HepG2 (cell line): ENCODE data around the gene OVOL2. TPM values are rescaled to one million over a fixed set of nuclear protein-coding genes. Genes with fewer than 3 reads are reported as not detected.

Source experiments
- ATRX ChIP-seq: sonication (generic); formaldehyde crosslinking; IDR thresholded peaks from 2 replicates; pipeline ENCODE4 v1.4.0; 2020; ENCODE audit warnings: missing genetic modification reagents, borderline replicate concordance
- BORCS8-MEF2B ChIP-seq: sonication (generic); formaldehyde crosslinking; IDR thresholded peaks from 2 replicates; pipeline ENCODE4 v1.8.0; 2022; ENCODE audit warnings: mild to moderate bottlenecking, missing genetic modification reagents
- CENPX ChIP-seq: sonication (generic); formaldehyde crosslinking; IDR thresholded peaks from 2 replicates; pipeline ENCODE4 v1.9.0; 2021; ENCODE audit warnings: mild to moderate bottlenecking, missing genetic modification reagents, moderate library complexity
- FOXA3 ChIP-seq: IDR thresholded peaks from 2 replicates; pipeline ENCODE4 v1.6.1; 2016; ENCODE audit warnings: missing genetic modification reagents, missing compliant biosample characterization
- GTF3A ChIP-seq: sonication (generic); formaldehyde crosslinking; conservative IDR thresholded peaks from 2 replicates; pipeline ENCODE4 v1.4.0; 2020; ENCODE audit warnings: mild to moderate bottlenecking, missing genetic modification reagents
- JDP2 ChIP-seq: sonication (generic); formaldehyde crosslinking; IDR thresholded peaks from 2 replicates; pipeline ENCODE4 v1.8.1; 2022; ENCODE audit warnings: missing genetic modification reagents, borderline replicate concordance
- KLF16 ChIP-seq, 2 experiments: sonication (generic) in 1 of 2; formaldehyde crosslinking in 1 of 2; IDR thresholded peaks; 2 replicates each; pipeline versions ENCODE4 v1.6.1 to v1.8.0; 2016 to 2023; ENCODE audit warnings: missing genetic modification reagents in 2 of 2, missing compliant biosample characterization in 1 of 2
- KLF9 ChIP-seq: IDR thresholded peaks from 2 replicates; pipeline ENCODE4 v1.6.1; 2016; ENCODE audit warnings: low read depth
- MTF1 ChIP-seq: sonication (generic); formaldehyde crosslinking; IDR thresholded peaks from 2 replicates; pipeline ENCODE4 v1.5.0; 2020; ENCODE audit warnings: missing genetic modification reagents
- NFKB2 ChIP-seq: sonication (generic); formaldehyde crosslinking; IDR thresholded peaks from 2 replicates; pipeline ENCODE4 v1.4.0; 2020; ENCODE audit warnings: missing genetic modification reagents, borderline replicate concordance
- PCBP1 ChIP-seq: fragments of 200-400 bp; formaldehyde crosslinking; IDR thresholded peaks from 2 replicates; pipeline ENCODE4 v1.6.1; 2017; ENCODE audit warnings: mild to moderate bottlenecking, low read depth, low read length, borderline replicate concordance
- RORA ChIP-seq: sonication (generic); formaldehyde crosslinking; IDR thresholded peaks from 2 replicates; pipeline ENCODE4 v1.5.0; 2020; ENCODE audit warnings: mild to moderate bottlenecking, missing genetic modification reagents, moderate library complexity
- SIX1 ChIP-seq: sonication (generic); formaldehyde crosslinking; IDR thresholded peaks from 2 replicates; pipeline ENCODE4 v1.4.0; 2020; ENCODE audit warnings: missing genetic modification reagents, borderline replicate concordance
- ZFAT ChIP-seq: sonication (generic); formaldehyde crosslinking; conservative IDR thresholded peaks from 2 replicates; pipeline ENCODE4 v1.8.1; 2023; ENCODE audit warnings: missing genetic modification reagents, inconsistent platforms
- ZNF263 ChIP-seq: sonication (generic); formaldehyde crosslinking; IDR thresholded peaks from 2 replicates; pipeline ENCODE4 v1.4.0; 2020; ENCODE audit warnings: missing genetic modification reagents
- ZNF598 ChIP-seq: sonication (generic); formaldehyde crosslinking; IDR thresholded peaks from 2 replicates; pipeline ENCODE4 v1.5.1; 2020; ENCODE audit warnings: mild to moderate bottlenecking, missing genetic modification reagents, borderline replicate concordance
- ZNF605 ChIP-seq: sonication (generic); formaldehyde crosslinking; IDR thresholded peaks from 2 replicates; pipeline ENCODE4 v1.8.0; 2022; ENCODE audit warnings: mild to moderate bottlenecking, missing genetic modification reagents
- polyA plus RNA-seq, 8 experiments: library from polyadenylated mRNA; depleted of rRNA in 3 of 8; stranded (reverse) in 7 of 8; unstranded in 1 of 8; fragments of >200 nt; fragmentation: Illumina TruSeq in 4 of 8; extraction: Trizol in 4 of 8; gene quantifications; 2 replicates each; pipeline versions ENCODE4 v1.2.1 to v1.2.3, GENCODE V29; 2011 to 2016; ENCODE audit warnings: low read depth in 4 of 8, missing spikeins in 1 of 8, mixed read lengths in 1 of 8; ENCODE audit not compliant: insufficient read depth in 1 of 8
- total RNA-seq, 5 experiments: library from RNA; depleted of rRNA; stranded (reverse); fragments of >200 nt; fragmentation: Illumina TruSeq; extraction: Trizol; gene quantifications; 2 replicates each; pipeline ENCODE4 v1.2.3, GENCODE V29; 2016; ENCODE audit warnings: low read depth in 1 of 5
- TF ChIP-seq, protein P1 (sequence below): sonication (generic); formaldehyde crosslinking; IDR thresholded peaks from 2 replicates; pipeline ENCODE4 v1.8.0; 2022; ENCODE audit warnings: mild to moderate bottlenecking, missing genetic modification reagents, borderline replicate concordance
- TF ChIP-seq, protein P2 (sequence below): sonication (generic); formaldehyde crosslinking; IDR thresholded peaks from 2 replicates; pipeline ENCODE4 v1.5.1; 2020; ENCODE audit warnings: mild to moderate bottlenecking, missing genetic modification reagents, moderate library complexity
- TF ChIP-seq, protein P3 (sequence below): sonication (generic); formaldehyde crosslinking; IDR thresholded peaks from 2 replicates; pipeline ENCODE4 v1.5.0; 2020; ENCODE audit warnings: missing genetic modification reagents
- TF ChIP-seq, protein P4 (sequence below), 2 experiments: sonication (generic) in 1 of 2; formaldehyde crosslinking in 1 of 2; IDR thresholded peaks; 2 replicates each; pipeline versions ENCODE4 v1.4.0 to v1.6.1; 2018 to 2020; ENCODE audit warnings: missing genetic modification reagents in 2 of 2, borderline replicate concordance in 1 of 2, low read depth in 1 of 2, mild to moderate bottlenecking in 1 of 2, missing biosample characterization in 1 of 2

OVOL2 gene
- total and polyA plus RNA-seq, 2 of the 13 experiments (the other 11 are each of a cell fraction or from before 2014, with no cell fraction given), result 0.20 to 0.31 TPM

DNA sequence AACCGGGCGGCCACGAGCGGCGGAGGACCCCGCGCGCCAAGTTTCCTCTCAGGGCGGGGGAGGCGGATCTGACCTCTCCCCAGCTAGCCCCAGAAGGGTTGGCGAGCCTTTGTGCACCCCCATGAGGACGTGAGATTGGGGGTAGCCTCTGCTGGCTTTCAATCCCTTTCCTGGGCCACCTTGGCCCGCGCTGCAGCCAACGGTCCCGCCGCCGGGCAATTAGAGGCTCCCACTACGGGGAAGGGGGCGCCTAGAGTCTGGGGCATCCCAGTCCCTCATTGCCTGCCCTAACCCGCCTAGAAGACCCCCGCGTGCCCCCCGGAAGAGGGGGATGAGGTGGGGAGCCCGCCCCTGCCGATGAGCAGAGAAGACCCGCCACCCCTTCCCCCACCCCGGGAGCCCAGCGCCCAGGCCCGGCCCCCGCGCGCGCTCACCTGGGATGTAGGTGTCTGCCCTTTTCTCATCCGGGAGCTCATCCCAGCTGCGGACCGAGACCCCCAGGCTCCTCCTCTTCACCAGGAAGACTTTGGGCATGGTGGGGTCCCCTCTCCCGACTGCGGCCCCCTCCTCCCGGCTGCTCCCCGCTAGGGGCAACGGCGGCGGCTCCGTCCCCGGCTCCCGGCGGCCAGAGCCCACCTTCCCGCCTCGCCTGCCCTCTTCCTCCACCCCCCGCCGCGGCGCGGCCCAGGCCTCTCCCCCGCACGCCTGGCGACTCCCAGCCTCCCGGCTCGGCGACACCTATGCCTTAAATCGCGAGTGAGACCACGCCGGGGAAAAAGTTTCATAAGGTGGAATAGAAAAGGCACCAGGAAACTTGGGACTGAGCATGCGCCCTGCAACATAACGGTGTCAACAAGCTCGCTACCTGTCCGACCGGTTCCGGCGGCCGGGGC lies at the start of gene OVOL2 (continued):
- TF ChIP-seq, protein P1, sequence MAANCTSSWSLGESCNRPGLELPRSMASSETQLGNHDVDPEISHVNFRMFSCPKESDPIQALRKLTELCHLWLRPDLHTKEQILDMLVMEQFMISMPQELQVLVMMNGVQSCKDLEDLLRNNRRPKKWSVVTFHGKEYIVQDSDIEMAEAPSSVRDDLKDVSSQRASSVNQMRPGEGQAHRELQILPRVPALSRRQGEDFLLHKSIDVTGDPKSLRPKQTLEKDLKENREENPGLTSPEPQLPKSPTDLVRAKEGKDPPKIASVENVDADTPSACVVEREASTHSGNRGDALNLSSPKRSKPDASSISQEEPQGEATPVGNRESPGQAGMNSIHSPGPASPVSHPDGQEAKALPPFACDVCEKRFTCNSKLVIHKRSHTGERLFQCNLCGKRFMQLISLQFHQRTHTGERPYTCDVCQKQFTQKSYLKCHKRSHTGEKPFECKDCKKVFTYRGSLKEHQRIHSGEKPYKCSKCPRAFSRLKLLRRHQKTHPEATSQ (CRISPR knock-in tag), result peak; percentile 35; the same call in 1 of the 2 replicates
- no peak for TF ChIP-seq ZNF598 (CRISPR knock-in tag)
- TF ChIP-seq, protein P2, sequence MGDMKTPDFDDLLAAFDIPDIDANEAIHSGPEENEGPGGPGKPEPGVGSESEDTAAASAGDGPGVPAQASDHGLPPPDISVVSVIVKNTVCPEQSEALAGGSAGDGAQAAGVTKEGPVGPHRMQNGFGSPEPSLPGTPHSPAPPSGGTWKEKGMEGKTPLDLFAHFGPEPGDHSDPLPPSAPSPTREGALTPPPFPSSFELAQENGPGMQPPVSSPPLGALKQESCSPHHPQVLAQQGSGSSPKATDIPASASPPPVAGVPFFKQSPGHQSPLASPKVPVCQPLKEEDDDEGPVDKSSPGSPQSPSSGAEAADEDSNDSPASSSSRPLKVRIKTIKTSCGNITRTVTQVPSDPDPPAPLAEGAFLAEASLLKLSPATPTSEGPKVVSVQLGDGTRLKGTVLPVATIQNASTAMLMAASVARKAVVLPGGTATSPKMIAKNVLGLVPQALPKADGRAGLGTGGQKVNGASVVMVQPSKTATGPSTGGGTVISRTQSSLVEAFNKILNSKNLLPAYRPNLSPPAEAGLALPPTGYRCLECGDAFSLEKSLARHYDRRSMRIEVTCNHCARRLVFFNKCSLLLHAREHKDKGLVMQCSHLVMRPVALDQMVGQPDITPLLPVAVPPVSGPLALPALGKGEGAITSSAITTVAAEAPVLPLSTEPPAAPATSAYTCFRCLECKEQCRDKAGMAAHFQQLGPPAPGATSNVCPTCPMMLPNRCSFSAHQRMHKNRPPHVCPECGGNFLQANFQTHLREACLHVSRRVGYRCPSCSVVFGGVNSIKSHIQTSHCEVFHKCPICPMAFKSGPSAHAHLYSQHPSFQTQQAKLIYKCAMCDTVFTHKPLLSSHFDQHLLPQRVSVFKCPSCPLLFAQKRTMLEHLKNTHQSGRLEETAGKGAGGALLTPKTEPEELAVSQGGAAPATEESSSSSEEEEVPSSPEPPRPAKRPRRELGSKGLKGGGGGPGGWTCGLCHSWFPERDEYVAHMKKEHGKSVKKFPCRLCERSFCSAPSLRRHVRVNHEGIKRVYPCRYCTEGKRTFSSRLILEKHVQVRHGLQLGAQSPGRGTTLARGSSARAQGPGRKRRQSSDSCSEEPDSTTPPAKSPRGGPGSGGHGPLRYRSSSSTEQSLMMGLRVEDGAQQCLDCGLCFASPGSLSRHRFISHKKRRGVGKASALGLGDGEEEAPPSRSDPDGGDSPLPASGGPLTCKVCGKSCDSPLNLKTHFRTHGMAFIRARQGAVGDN, result peak; percentile 54; the same call in 1 of the 2 replicates
- no peak for TF ChIP-seq CENPX (CRISPR knock-in tag)
- TF ChIP-seq MTF1, result no peak
- TF ChIP-seq RORA (CRISPR knock-in tag), result no peak
- TF ChIP-seq SIX1 (CRISPR knock-in tag), result no peak
- TF ChIP-seq FOXA3, result 0 out of 2 replicates have a peak, but pooled peaks have one; percentile 47
- TF ChIP-seq KLF16 (CRISPR knock-in tag; IDR thresholded peaks at IDR 0.05), result no peak
- TF ChIP-seq GTF3A (CRISPR knock-in tag), result no peak
- TF ChIP-seq ZNF263, result no peak
- TF ChIP-seq NFKB2 (CRISPR knock-in tag), result 0 out of 2 replicates have a peak, but pooled peaks have one; percentile 16
- TF ChIP-seq, protein P3, sequence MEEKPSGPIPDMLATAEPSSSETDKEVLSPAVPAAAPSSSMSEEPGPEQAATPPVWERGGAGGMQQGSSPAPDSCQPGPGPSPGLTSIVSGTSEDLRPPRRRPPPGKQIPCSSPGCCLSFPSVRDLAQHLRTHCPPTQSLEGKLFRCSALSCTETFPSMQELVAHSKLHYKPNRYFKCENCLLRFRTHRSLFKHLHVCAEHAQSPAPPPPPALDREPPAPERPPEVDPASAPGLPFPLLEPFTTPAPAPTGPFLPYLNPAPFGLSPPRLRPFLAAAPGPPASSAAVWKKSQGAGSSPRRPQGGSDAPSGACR (CRISPR knock-in tag), result no peak
- TF ChIP-seq ZFAT (CRISPR knock-in tag), result no peak
- TF ChIP-seq, protein P4, sequence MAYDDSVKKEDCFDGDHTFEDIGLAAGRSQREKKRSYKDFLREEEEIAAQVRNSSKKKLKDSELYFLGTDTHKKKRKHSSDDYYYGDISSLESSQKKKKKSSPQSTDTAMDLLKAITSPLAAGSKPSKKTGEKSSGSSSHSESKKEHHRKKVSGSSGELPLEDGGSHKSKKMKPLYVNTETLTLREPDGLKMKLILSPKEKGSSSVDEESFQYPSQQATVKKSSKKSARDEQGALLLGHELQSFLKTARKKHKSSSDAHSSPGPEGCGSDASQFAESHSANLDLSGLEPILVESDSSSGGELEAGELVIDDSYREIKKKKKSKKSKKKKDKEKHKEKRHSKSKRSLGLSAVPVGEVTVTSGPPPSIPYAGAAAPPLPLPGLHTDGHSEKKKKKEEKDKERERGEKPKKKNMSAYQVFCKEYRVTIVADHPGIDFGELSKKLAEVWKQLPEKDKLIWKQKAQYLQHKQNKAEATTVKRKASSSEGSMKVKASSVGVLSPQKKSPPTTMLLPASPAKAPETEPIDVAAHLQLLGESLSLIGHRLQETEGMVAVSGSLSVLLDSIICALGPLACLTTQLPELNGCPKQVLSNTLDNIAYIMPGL (CRISPR knock-in tag; IDR thresholded peaks at IDR 0.05; ENCODE audit: borderline replicate concordance in 1 of 2, low read depth in 1 of 2), result no peak
- TF ChIP-seq ATRX (CRISPR knock-in tag), result no peak
- TF ChIP-seq ZNF605 (CRISPR knock-in tag), result no peak
- no peak for TF ChIP-seq JDP2 (CRISPR knock-in tag)
- TF ChIP-seq BORCS8-MEF2B (CRISPR knock-in tag), result no peak
- TF ChIP-seq KLF9, result no peak
- no peak for TF ChIP-seq PCBP1
